Neural cell (in vitro differentiated cells): ENCODE measurements around the gene CCT3. TPM values are rescaled to one million over a fixed set of nuclear protein-coding genes. Genes with fewer than 3 reads are reported as not detected.

ENCODE experiments used
- H2AFZ ChIP-seq: fragments of 200-600, 300-800 bp; sonication (generic), shearing (Covaris generic); 2 replicates; pipeline ENCODE4 v1.6.0; 2014; ENCODE audit warnings: low read depth, mild to moderate bottlenecking, antibody characterized with exemption, low read length, moderate library complexity
- H3F3A ChIP-seq: fragments of 200-600 bp; shearing (Covaris generic); 2 replicates; pipeline ENCODE4 v1.6.1; 2016; ENCODE audit warnings: mild to moderate bottlenecking, moderate library complexity, mixed read lengths, antibody characterized with exemption, low read length; ENCODE audit not compliant: insufficient read depth, poor library complexity, severe bottlenecking
- H3K27ac ChIP-seq: fragments of 200-600, 300-800 bp; sonication (generic), shearing (Covaris generic); 2 replicates; pipeline ENCODE4 v1.5.1; 2014; ENCODE audit warnings: mild to moderate bottlenecking, low read length, moderate library complexity
- H3K27me3 ChIP-seq: fragments of 300-800, 200-600 bp; sonication (generic), shearing (Covaris generic); 2 replicates; pipeline ENCODE4 v1.6.0; 2014; ENCODE audit warnings: mild to moderate bottlenecking, low read depth, low read length, moderate library complexity; ENCODE audit not compliant: insufficient read depth
- H3K36me3 ChIP-seq: fragments of 300-800, 200-600 bp; sonication (generic), shearing (Covaris generic); 2 replicates; pipeline ENCODE4 v1.5.1; 2014; ENCODE audit warnings: mild to moderate bottlenecking, antibody characterized with exemption, low read length, moderate library complexity; ENCODE audit not compliant: insufficient read depth
- H3K4me2 ChIP-seq: fragments of 300-800, 200-600 bp; sonication (generic), shearing (Covaris generic); 2 replicates; pipeline ENCODE4 v1.6.0; 2014; ENCODE audit warnings: mild to moderate bottlenecking, low read length
- H3K4me3 ChIP-seq: fragments of 300-800, 200-600 bp; sonication (generic), shearing (Covaris generic); 2 replicates; pipeline ENCODE4 v1.5.1; 2014; ENCODE audit warnings: mild to moderate bottlenecking, low read length, moderate library complexity
- H3K79me2 ChIP-seq: fragments of 200-600 bp; shearing (Covaris generic); replicated peaks from 2 replicates; pipeline ENCODE4 v1.6.0; 2014; ENCODE audit warnings: mild to moderate bottlenecking, low read length, moderate library complexity; ENCODE audit not compliant: insufficient read depth
- H3K9ac ChIP-seq: fragments of 300-800, 200-600 bp; sonication (generic), shearing (Covaris generic); 2 replicates; pipeline ENCODE4 v1.6.1; 2016; ENCODE audit warnings: mild to moderate bottlenecking, low read length, mixed read lengths
- H3K9me2 ChIP-seq: fragments of 200-600 bp; shearing (Covaris generic); 2 replicates; pipeline ENCODE4 v1.6.1; 2016; ENCODE audit warnings: mild to moderate bottlenecking, low read length, mixed read lengths; ENCODE audit not compliant: insufficient read depth
- H3K9me3 ChIP-seq: fragments of 200-600, 300-800 bp; sonication (generic), shearing (Covaris generic); 2 replicates; pipeline ENCODE4 v1.6.1; 2016; ENCODE audit warnings: mild to moderate bottlenecking, mixed run types, low read length, moderate library complexity, mixed read lengths
- H4K20me1 ChIP-seq: fragments of 200-600 bp; shearing (Covaris generic); 2 replicates; pipeline ENCODE4 v1.6.1; 2016; ENCODE audit warnings: mild to moderate bottlenecking, mixed run types; ENCODE audit not compliant: insufficient read depth
- EP300 ChIP-seq: fragments of 450-650 bp; conservative IDR thresholded peaks from 2 replicates; pipeline ENCODE4 v1.6.1; 2014; ENCODE audit warnings: antibody characterized with exemption, mild to moderate bottlenecking, moderate library complexity; ENCODE audit not compliant: poor library complexity, severe bottlenecking
- EZH2 ChIP-seq: fragments of 200-600, 300-800 bp; shearing (Covaris generic), sonication (generic); IDR thresholded peaks from 2 replicates; pipeline ENCODE4 v1.6.1; 2014; ENCODE audit warnings: antibody characterized with exemption, low read length, borderline replicate concordance, mild to moderate bottlenecking; ENCODE audit not compliant: insufficient read depth, poor library complexity, severe bottlenecking
- MXI1 ChIP-seq: fragments of 450-650 bp; conservative IDR thresholded peaks from 2 replicates; pipeline ENCODE4 v1.6.1; 2014; ENCODE audit warnings: antibody characterized with exemption, mild to moderate bottlenecking; ENCODE audit not compliant: poor library complexity, severe bottlenecking
- POLR2AphosphoS5 ChIP-seq: IDR thresholded peaks from 2 replicates; pipeline ENCODE4 v1.6.1; 2012
- RAD21 ChIP-seq: fragments of 450-650 bp; conservative IDR thresholded peaks from 2 replicates; pipeline ENCODE4 v1.6.1; 2014; ENCODE audit warnings: antibody characterized with exemption, mild to moderate bottlenecking, moderate library complexity
- SMC3 ChIP-seq: fragments of 450-650 bp; conservative IDR thresholded peaks from 2 replicates; pipeline ENCODE4 v1.6.1; 2014; ENCODE audit warnings: antibody characterized with exemption, mild to moderate bottlenecking, moderate library complexity; ENCODE audit not compliant: poor library complexity
- TAF1 ChIP-seq: IDR thresholded peaks from 2 replicates; pipeline ENCODE4 v1.6.1; 2012; ENCODE audit warnings: low read depth
- polyA minus RNA-seq: library from RNA; depleted of rRNA, polyadenylated mRNA; stranded (reverse); fragments of >200 nt; gene quantifications from 2 replicates; pipeline ENCODE4 v1.2.3, GENCODE V29; 2014
- polyA plus RNA-seq: library from polyadenylated mRNA; depleted of rRNA; stranded (reverse); fragments of >200 nt; gene quantifications from 2 replicates; pipeline ENCODE4 v1.2.3, GENCODE V29; 2014
- TF ChIP-seq, protein P1 (sequence below): IDR thresholded peaks from 2 replicates; pipeline ENCODE4 v1.6.1; 2012; ENCODE audit warnings: borderline replicate concordance
- TF ChIP-seq, protein P2 (sequence below): fragments of 450-650 bp; IDR thresholded peaks from 2 replicates; pipeline ENCODE4 v1.5.1; 2014; ENCODE audit warnings: antibody characterized with exemption, mild to moderate bottlenecking, moderate library complexity; ENCODE audit not compliant: poor library complexity, severe bottlenecking

CCT3 gene
- 288 and 326 TPM in 2 replicates for polyA plus RNA-seq
- polyA minus RNA-seq, result 286 and 301 TPM in 2 replicates

DNA sequence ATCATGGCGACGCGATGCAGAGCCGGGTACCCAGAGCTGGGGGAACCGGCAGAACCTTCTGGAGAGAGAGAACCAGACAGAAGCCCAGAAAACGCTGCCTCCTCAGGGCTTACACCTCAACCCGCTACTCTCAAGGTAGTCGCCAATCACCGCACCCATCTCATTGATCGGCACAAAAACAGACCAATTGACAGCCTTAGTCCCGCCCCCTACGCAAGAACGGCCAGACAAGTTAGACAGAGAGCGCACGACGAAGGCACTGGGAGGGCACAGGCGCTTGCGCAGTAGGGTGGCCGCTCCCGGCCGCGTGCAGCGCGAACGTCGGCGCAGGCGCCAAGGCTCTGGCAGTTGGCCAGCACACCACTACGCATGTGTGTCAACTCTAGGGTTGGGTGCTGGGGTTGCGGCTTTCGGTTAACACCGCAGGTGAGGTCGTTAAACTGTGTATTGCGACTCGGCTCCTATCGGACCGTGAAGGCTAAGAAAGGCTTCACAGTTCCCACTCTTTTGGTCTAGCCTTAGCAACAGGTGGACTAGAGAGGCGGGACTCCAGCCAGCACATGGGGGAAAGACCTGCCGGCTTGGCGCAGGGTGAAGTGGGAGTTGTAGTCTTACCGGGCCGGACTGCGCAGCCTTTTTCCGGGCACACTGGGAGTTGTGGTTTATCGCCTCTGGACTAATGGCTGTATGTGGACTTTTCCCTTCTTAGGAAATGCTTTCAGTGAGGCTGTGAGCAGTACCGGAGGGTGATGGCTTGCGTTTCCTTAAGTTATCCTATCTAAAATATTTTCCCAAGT is at the start of gene CCT3, which contains the start of gene TSACC:
CCT3 (minus strand) TSS at position 113 of the 797 bp plus-strand sequence; CDS start at position 5, 108 bp downstream.
TSACC (plus strand) TSS at position 347 of the 797 bp plus-strand sequence. CDS start 1,232 bp downstream, outside the sequence.
- TF ChIP-seq EZH2 (no peak), RAD21 (no peak), MXI1 (peak; percentile 99), SMC3 (peak; percentile 35), POLR2AphosphoS5 (peak; percentile 79), EP300 (no peak), TAF1 (peak; percentile 22)
- TF ChIP-seq, protein P1, sequence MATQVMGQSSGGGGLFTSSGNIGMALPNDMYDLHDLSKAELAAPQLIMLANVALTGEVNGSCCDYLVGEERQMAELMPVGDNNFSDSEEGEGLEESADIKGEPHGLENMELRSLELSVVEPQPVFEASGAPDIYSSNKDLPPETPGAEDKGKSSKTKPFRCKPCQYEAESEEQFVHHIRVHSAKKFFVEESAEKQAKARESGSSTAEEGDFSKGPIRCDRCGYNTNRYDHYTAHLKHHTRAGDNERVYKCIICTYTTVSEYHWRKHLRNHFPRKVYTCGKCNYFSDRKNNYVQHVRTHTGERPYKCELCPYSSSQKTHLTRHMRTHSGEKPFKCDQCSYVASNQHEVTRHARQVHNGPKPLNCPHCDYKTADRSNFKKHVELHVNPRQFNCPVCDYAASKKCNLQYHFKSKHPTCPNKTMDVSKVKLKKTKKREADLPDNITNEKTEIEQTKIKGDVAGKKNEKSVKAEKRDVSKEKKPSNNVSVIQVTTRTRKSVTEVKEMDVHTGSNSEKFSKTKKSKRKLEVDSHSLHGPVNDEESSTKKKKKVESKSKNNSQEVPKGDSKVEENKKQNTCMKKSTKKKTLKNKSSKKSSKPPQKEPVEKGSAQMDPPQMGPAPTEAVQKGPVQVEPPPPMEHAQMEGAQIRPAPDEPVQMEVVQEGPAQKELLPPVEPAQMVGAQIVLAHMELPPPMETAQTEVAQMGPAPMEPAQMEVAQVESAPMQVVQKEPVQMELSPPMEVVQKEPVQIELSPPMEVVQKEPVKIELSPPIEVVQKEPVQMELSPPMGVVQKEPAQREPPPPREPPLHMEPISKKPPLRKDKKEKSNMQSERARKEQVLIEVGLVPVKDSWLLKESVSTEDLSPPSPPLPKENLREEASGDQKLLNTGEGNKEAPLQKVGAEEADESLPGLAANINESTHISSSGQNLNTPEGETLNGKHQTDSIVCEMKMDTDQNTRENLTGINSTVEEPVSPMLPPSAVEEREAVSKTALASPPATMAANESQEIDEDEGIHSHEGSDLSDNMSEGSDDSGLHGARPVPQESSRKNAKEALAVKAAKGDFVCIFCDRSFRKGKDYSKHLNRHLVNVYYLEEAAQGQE, result peak; percentile 61
- TF ChIP-seq, protein P2, sequence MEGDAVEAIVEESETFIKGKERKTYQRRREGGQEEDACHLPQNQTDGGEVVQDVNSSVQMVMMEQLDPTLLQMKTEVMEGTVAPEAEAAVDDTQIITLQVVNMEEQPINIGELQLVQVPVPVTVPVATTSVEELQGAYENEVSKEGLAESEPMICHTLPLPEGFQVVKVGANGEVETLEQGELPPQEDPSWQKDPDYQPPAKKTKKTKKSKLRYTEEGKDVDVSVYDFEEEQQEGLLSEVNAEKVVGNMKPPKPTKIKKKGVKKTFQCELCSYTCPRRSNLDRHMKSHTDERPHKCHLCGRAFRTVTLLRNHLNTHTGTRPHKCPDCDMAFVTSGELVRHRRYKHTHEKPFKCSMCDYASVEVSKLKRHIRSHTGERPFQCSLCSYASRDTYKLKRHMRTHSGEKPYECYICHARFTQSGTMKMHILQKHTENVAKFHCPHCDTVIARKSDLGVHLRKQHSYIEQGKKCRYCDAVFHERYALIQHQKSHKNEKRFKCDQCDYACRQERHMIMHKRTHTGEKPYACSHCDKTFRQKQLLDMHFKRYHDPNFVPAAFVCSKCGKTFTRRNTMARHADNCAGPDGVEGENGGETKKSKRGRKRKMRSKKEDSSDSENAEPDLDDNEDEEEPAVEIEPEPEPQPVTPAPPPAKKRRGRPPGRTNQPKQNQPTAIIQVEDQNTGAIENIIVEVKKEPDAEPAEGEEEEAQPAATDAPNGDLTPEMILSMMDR, result no peak
- H3K9me2 ChIP-seq, result no peaks in the 10 kb centered on the region
- peaks cover 29% of the 10 kb centered on the region for H3K79me2 ChIP-seq
- no peaks in the 10 kb centered on the region for H3K9me3 ChIP-seq
- no peaks in the 10 kb centered on the region for H4K20me1 ChIP-seq
- peak within 1 kb of the TSS; percentile 53 for H3K4me2 ChIP-seq
- H3K27ac ChIP-seq, result peak within 1 kb of the TSS; percentile 75
- H3K36me3 ChIP-seq, result peaks cover 12% of the 10 kb centered on the region
- H3K27me3 ChIP-seq, result no peaks in the 10 kb centered on the region
- H3F3A ChIP-seq, result no peaks in the 10 kb centered on the region
- H3K9ac ChIP-seq, result peak within 1 kb of the TSS; percentile 79
- H2AFZ ChIP-seq, result peak within 1 kb of the TSS; percentile 59
- H3K4me3 ChIP-seq, result peak within 1 kb of the TSS; percentile 82

DNA sequence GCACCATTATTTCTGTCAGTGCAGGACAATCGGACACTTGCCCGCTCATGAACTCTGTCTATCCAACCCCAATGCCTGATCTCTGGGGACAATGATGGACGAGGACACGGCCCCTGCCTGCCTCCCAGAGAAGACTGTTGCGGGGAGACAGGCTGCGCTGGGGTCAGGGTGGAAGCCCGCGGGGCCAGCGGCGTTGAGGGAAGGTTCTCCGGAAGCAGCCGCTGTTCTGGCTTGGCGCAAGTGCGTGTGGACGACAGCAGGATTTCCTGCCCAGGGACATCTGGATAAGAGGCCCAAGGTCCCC is 49.7 kb upstream of the CCT3 start:
- Histone ChIP-seq H3K4me3 (no peak overlapping the region), H3K27ac (no peak overlapping the region), H3K79me2 (no peaks in the 10 kb centered on the region), H3F3A (no peaks in the 10 kb centered on the region), H3K27me3 (peaks cover 27% of the 10 kb centered on the region), H3K9me3 (no peaks in the 10 kb centered on the region), H3K36me3 (no peaks in the 10 kb centered on the region), H4K20me1 (no peaks in the 10 kb centered on the region), H3K4me2 (no peak overlapping the region), H3K9ac (no peak overlapping the region), H3K9me2 (no peaks in the 10 kb centered on the region), H2AFZ (no peak overlapping the region)
- no peak for TF ChIP-seq RAD21
- TF ChIP-seq, protein P1, result no peak
